ENCODE measurements around the gene PRDM16. TPM values are rescaled to one million over a fixed set of nuclear protein-coding genes. Genes with fewer than 3 reads are reported as not detected.

PRDM16 gene
- polyA plus RNA-seq, 1 donor: 0.62 TPM

- no peak for DNase-seq (ENCODE audit: low read depth)
Measured at GRCh38 chr1:3352952-3353331, 283.9 kb downstream of the PRDM16 start.

DNA sequence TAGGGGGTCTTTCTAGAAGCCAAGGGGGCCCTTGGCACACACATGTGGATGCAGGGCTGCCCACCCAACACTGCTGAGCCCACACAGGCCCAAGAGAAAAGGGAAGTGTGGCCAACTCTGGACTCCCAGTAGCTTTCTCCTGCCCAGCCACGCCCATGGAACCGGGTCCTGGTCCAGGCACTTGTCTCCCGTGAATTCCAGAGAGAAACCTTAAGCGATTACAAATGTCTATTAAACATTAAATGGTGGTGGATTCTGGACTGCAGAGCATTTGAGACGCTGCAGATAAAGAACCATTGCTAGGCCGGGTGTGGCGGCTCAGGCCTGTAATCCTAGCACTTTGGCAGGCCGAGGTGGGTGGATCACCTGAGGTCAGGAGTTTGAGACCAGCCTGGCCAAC, 284.9 kb downstream of the PRDM16 start:
- no peak for DNase-seq (ENCODE audit: low read depth)

GRCh38 chr1:3355089-3355488, 286.1 kb downstream of the PRDM16 start:
- DNase-seq (ENCODE audit: low read depth): no peak

GRCh38 chr1:3355894-3356826, 287.2 kb downstream of the PRDM16 start:
- DNase-seq (ENCODE audit: low read depth): no peak

GRCh38 chr1:3356827-3357460, 287.9 kb downstream of the PRDM16 start:
- DNase-seq (ENCODE audit: low read depth): no peak

GRCh38 chr1:3357526-3358297, 288.7 kb downstream of the PRDM16 start:
- DNase-seq (ENCODE audit: low read depth): no peak

- DNase-seq (ENCODE audit: low read depth): no peak
Measured at GRCh38 chr1:3359351-3359750, 290.3 kb downstream of the PRDM16 start.

GRCh38 chr1:3359756-3360440, 290.9 kb downstream of the PRDM16 start:
- no peak for DNase-seq (ENCODE audit: low read depth)

- DNase-seq (ENCODE audit: low read depth): no peak
Measured at GRCh38 chr1:3360646-3361257, 291.7 kb downstream of the PRDM16 start.

DNA sequence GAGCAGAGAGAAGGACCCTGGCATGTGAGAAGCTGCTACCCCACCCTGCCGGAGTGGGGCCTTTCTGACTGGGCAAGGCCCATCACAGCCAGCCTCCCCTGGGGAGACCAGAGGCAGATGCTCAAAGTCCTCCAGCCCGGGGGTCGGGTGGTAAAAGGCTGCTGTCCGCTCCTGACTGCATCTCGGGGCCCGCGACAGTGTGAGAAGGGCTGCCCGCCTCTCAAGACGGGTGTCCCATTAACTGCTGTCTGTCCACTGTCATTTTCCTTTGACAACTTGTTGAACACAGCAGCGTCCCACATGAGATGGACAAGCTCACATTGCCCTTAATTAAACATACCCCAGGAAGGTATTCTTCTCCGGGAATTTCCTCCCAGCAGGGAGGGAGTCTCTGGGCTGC, 294.0 kb downstream of the PRDM16 start:
- no peak for DNase-seq (ENCODE audit: low read depth)

GRCh38 chr1:3363756-3364155, 294.8 kb downstream of the PRDM16 start:
- no peak for DNase-seq (ENCODE audit: low read depth)

- no peak for DNase-seq (ENCODE audit: low read depth)
Measured at GRCh38 chr1:3364551-3364950, 295.5 kb downstream of the PRDM16 start.

DNA sequence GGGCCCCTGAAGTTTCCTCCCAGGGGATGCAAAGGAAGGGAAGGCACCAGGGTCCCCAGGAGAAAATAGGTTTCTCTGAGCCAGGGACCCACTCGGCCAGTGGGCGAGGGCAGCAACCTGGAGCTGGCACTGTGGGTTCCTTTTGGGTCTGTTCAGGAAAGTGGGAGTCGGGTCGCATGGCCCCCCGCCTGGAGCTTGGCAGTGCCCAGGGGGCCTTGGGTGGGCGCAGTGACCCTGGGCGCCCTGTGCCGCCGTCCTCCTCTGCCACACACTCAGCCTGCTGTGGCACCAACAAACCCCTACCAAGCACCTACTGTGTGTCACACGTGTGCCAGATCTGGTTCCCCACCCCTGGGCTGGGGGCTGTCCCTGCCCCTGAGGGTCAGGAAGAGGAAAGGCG, 296.0 kb downstream of the PRDM16 start:
- no peak for DNase-seq (ENCODE audit: low read depth)

- no peak for DNase-seq (ENCODE audit: low read depth)
Measured at GRCh38 chr1:3365523-3366125, 296.6 kb downstream of the PRDM16 start.

GRCh38 chr1:3366126-3367051, 297.4 kb downstream of the PRDM16 start:
- DNase-seq (ENCODE audit: low read depth): no peak

DNA sequence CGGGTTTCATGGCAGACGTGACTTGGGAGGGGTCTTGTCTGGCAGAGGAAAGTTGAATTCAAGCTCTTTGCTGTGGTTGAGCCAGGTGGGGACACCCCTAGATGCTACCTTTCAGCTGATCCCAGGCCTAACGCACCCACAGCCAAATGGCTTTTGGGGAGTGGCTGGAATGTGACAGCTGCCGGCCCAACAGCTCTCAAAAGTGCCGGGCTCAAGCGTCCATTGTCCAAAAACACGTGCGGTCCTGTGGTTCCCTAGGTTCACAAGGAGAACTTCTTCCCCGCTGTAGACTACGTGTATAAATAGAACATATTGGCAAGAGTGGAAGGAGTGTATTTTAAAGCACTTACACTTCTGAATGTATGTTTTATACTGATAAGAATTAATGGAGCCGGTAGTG, 298.4 kb downstream of the PRDM16 start:
- no peak for DNase-seq (ENCODE audit: low read depth)

DNA sequence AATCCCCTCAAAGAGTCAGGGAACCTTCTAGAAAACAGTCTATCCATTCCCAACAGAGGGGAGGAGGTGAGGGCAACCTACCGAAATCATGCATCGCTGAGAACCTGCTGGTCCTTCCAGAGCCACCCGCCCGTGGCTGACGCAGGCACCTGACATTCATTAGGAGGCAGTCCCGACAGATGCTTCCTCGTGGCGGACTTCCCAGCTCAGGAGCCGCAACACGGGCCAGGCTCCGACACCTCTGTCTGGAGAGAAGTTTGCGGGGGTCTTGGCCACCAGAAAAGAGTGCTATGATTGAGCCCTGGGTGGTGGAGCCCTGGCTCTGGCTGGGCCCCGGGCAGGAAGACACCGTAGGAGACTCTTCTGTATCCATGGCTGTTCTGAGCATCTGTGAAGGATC, 299.1 kb downstream of the PRDM16 start:
- DNase-seq (ENCODE audit: low read depth): no peak

DNA sequence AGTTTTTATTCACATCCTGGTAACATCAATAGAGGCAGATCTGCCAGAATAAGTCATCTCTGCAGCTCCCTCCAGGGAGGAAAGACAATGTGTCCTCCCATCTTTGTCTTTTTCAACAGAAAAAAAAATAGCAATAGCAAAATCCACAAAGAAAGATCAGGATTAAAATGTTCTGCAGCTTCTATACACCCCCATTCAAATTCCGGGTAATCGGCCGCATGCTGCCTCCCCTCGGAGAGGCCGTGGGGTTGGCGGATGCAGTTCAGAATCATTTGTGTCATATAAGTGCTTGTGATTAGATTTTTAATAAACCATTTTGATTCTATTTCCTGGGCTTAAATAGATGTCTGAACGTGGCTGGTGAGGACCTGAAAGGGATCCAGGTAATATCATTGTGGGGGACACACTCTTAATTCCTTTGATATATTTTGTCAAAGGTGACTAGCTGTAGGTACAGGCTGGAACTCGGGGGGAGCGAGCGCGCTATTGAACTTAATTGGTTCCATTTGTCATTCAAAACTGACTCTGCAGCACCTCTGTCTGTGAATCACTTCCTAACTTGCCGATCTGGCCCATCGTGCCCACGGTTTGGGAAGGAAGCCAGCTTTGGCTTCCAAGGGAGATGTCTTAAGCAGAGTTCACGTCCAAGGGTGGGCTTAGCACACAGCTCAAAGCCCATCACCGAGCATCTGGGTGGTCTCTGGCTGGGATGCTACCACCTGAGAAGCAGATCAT, 299.9 kb downstream of the PRDM16 start:
- DNase-seq (ENCODE audit: low read depth): no peak

DNA sequence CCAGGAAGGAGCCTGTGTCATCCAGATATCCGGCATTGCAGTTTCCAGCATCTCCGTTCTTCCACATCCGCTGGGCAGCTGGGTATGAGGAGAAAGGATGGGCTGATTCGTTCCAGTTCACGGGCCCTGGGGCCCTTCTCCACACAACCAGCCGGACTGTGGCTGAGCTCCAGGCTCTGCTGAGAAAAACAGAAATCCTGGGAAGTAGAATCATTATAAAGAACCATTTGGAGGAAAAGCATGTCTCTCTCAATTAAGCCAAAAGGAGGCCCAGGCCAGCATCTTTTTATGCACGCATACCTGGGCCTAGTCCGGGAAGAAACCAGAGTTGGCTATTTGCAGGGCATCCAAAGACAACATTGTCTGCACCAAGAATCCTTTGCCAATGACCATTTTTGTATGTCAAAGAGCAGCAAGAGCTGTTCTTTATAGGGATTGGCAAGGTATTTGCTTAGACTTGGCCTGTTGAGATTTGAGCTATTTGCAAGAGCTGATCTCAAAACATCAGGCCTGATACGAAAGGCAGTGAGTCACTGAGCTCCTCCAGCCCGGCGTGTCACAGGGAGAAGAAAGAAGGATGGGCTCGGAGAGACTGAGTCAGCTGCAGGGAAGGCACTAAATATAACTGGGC, 300.6 kb downstream of the PRDM16 start:
- DNase-seq (ENCODE audit: low read depth): no peak
